Left lung (tissue), 10 donors: ENCODE data around the gene EEPD1. TPM values are rescaled to one million over a fixed set of nuclear protein-coding genes. Genes with fewer than 3 reads are reported as not detected.

ENCODE experiments used
- ATAC-seq: fragments of 200-7000 bp; cut with Tn5 transposase; one replicate; pipeline ENCODE4 v1.9.1; 2020; ENCODE audit warnings: moderate library complexity
- DNase-seq, 4 donors: peaks; one replicate each; pipeline ENCODE4 v3.0.0-alpha.2; 2013 to 2020
- H3K27ac ChIP-seq, 2 donors: fragments of 200-600 bp; sonication (generic) in 1 of 2; one replicate each; pipeline versions ENCODE4 v1.5.0 to v1.8.0; 2020 to 2021
- H3K27me3 ChIP-seq, 2 donors: fragments of 200-600 bp; sonication (generic) in 1 of 2; one replicate each; pipeline versions ENCODE4 v1.5.0 to v1.8.0; 2020 to 2021
- H3K36me3 ChIP-seq, 2 donors: fragments of 200-600 bp; sonication (generic) in 1 of 2; one replicate each; pipeline versions ENCODE4 v1.5.0 to v1.8.0; 2020 to 2021
- H3K4me1 ChIP-seq, 2 donors: fragments of 200-600 bp; one replicate each; pipeline ENCODE4 v1.8.0; 2021
- H3K4me3 ChIP-seq, 2 donors: fragments of 200-600 bp; sonication (generic) in 1 of 2; one replicate each; pipeline versions ENCODE4 v1.5.0 to v1.8.0; 2020 to 2021; ENCODE audit warnings: mild to moderate bottlenecking in 1 of 2
- H3K9me3 ChIP-seq, 2 donors: fragments of 200-600 bp; sonication (generic) in 1 of 2; one replicate each; pipeline versions ENCODE4 v1.5.0 to v1.8.0; 2020 to 2021
- intact Hi-C, 2 donors: fragments of 100-400 bp; cut with DNase I; formaldehyde crosslinking; loops; one replicate each; pipeline versions ENCODE4 v1.11.2 to v1.14.2; 2022
- polyA plus RNA-seq, 6 donors: library from polyadenylated mRNA; unstranded; fragments of 120-200 nt; gene quantifications; one replicate each; pipeline ENCODE4 v1.2.1, GENCODE V29; 2013; ENCODE audit not compliant: insufficient read length in 6 of 6
- total RNA-seq, 2 donors: library from RNA; stranded (reverse); fragmentation: NEBNext Ultra II Directional; extraction: Animal tissue kit (Norgen Biotek cat#: 25700); gene quantifications; one replicate each; pipeline ENCODE4 v1.2.1, GENCODE V29; 2021
- TF ChIP-seq, protein P1 (sequence below), 2 donors: fragments of 200-600 bp; sonication (generic) in 1 of 2; IDR thresholded peaks; one replicate each; pipeline versions ENCODE4 v1.5.0 to v1.8.0; 2021; ENCODE audit warnings: antibody characterized with exemption in 2 of 2
- donor health status: DM: no; HTN: yes; CAD: no.
- donor health status: DM: no; HTN: no; CAD: no.

EEPD1 gene
- total and polyA plus RNA-seq, 8 donors, result 7.8 to 22.8 (median 19.0) TPM

DNA sequence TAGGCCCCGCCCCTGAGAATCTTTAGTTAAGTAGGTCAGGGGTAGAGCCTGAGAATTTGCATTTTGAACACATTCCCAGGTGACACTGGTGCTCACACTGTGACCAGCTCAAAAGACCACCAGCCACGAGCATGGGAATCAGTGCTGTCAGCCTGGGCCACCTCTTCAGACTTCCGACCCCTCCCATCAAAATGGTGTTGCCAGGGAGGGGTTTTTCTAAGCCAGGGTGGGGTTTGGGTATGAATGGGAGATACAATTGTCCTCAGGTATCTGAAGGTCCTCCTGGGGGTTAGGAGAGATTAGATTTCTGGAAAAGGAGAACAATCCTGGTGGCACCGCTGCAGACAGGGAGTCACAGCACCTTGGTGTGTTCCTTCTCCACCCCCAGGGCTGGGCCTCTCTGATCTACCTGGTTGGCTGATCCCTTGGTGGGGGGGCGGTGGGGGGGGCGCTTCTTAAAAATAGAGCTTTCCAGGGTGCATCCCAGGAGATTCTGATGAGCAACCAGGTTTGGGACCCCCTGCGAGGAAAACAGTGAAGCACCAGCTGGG lies 125.1 kb downstream of the EEPD1 start:
- H3K27ac ChIP-seq, result no peak overlapping the region
- TF ChIP-seq, protein P1, sequence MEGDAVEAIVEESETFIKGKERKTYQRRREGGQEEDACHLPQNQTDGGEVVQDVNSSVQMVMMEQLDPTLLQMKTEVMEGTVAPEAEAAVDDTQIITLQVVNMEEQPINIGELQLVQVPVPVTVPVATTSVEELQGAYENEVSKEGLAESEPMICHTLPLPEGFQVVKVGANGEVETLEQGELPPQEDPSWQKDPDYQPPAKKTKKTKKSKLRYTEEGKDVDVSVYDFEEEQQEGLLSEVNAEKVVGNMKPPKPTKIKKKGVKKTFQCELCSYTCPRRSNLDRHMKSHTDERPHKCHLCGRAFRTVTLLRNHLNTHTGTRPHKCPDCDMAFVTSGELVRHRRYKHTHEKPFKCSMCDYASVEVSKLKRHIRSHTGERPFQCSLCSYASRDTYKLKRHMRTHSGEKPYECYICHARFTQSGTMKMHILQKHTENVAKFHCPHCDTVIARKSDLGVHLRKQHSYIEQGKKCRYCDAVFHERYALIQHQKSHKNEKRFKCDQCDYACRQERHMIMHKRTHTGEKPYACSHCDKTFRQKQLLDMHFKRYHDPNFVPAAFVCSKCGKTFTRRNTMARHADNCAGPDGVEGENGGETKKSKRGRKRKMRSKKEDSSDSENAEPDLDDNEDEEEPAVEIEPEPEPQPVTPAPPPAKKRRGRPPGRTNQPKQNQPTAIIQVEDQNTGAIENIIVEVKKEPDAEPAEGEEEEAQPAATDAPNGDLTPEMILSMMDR (IDR thresholded peaks at IDR 0.05), result no peak
- DNase-seq, result no peak
- no peaks in the 10 kb centered on the region for H3K27me3 ChIP-seq
- peaks cover 3 to 47% of the 10 kb centered on the region in 2 donors for H3K4me1 ChIP-seq
- no peaks in the 10 kb centered on the region for H3K36me3 ChIP-seq
- no peak for ATAC-seq
- no peak overlapping the region for H3K4me3 ChIP-seq
- intact Hi-C loops, result no loop called here
- H3K9me3 ChIP-seq, result no peaks in the 10 kb centered on the region

DNA sequence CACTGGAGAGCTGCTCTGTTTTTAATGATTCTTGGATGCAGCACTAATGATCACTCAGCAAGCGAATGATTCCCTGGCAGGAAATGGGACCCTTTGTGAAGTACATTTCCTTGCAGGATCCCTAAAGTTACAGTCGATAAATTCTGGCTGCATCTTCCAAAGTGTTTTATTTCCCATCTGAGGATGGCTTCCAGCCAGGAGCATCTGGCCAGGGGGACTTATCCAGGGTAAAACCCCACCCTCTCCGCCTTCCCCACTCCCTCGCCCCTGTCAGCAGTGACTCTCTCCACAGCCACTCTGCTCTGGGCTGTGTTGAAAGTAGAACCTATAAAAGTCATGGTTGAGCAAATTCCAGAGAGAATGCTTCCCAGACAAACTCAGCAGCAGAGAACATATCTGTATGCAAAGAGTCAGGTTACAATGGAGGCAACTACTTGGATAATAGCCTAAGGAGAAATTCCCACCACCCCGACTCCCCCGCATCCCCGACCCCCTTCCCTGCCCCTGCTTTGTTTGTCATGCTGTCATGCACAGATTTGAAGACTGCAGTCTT lies 125.6 kb downstream of the EEPD1 start:
- H3K27ac ChIP-seq, result no peak overlapping the region
- intact Hi-C loops, result no loop called here
- peak; percentile 5 for ATAC-seq

DNA sequence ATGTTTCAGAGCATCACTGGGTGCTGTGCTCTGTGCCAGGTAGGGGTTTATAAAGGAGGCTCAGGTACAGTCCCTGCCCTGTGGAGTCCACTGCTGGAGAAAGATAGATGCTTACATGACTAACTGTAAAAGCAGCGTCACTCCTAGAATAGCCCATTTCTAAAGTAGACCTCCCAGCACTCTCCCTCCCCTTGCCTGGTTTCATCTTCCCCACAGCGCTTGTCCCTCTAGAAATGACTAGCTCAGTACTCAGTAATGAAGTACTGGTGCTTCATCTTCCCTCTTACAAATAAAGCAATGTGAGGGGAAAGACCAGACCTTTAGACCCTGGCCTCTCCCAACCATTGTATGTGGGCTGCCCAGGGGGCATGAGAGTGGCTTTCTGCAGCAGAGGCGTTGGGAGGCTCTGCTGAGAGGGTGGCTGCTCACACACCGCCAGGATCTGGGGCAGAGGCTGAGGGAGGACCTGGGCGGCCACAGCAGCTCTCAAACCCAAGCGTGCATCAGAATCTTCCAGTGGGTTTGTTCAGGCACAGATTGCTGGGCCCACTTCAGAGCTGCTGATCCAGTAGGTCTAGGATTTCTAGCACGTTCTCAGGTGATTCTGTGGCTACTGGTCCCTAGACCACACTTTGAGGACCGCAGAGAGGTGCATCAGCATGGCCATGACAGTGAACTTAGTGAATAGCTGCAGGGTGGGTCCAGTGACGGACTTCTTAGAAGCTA lies 126.3 kb downstream of the EEPD1 start:
- H3K27me3 ChIP-seq, result no peaks in the 10 kb centered on the region
- H3K9me3 ChIP-seq, result no peaks in the 10 kb centered on the region
- no peak overlapping the region for H3K4me3 ChIP-seq
- no peak overlapping the region for H3K27ac ChIP-seq
- TF ChIP-seq, protein P1 (IDR thresholded peaks at IDR 0.05), result no peak
- H3K4me1 ChIP-seq, result peaks cover 3 to 49% of the 10 kb centered on the region in 2 donors
- ATAC-seq (no peak), DNase-seq (no peak)
- intact Hi-C loops, result no loop called here
- H3K36me3 ChIP-seq, result no peaks in the 10 kb centered on the region

More for the DNA sequence above, 125.6 kb downstream of the EEPD1 start:
- peak in 2 of 4 donors; percentile 65 to 86 for DNase-seq
- Histone ChIP-seq H3K4me3 (no peak overlapping the region), H3K36me3 (no peaks in the 10 kb centered on the region), H3K27me3 (no peaks in the 10 kb centered on the region), H3K4me1 (peaks cover 3 to 47% of the 10 kb centered on the region in 2 donors), H3K9me3 (no peaks in the 10 kb centered on the region)
- TF ChIP-seq, protein P1 (IDR thresholded peaks at IDR 0.05), result no peak

DNA sequence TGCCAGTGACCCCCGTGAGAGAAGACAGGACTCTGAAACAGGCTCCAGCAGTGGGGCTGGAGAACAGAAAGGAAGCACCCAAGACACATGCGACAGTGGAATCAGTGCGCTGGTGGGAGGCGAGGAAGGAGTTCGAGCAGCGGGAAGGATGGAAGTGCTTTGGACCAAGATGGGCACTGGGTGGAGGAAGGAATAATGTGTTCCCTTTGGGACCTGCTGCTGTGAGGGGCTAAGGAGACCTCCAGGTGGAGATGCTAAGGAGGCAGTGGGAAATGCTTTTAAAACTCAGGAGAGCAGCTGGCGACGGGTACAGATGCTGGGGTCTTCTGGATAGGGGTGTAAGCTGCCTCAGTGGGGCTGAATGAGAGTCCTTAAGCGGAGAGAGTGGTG lies 126.9 kb downstream of the EEPD1 start:
- Histone ChIP-seq H3K9me3 (no peaks in the 10 kb centered on the region), H3K4me1 (peaks cover 3 to 55% of the 10 kb centered on the region in 2 donors), H3K27ac (no peak overlapping the region), H3K27me3 (no peaks in the 10 kb centered on the region), H3K36me3 (no peaks in the 10 kb centered on the region), H3K4me3 (no peak overlapping the region)
- DNase-seq, result no peak
- no peak for ATAC-seq
- TF ChIP-seq, protein P1 (IDR thresholded peaks at IDR 0.05), result no peak
- intact Hi-C loops, result no loop called here
